GM12872 (cell line): ENCODE data around the gene BAIAP2.

Experiments
- CTCF ChIP-seq: IDR thresholded peaks from 3 replicates; pipeline ENCODE4 v1.5.1; 2011; ENCODE audit warnings: low read depth, mild to moderate bottlenecking, low read length, moderate library complexity; ENCODE audit not compliant: insufficient read depth

The BAIAP2 gene

GRCh38 chr17:81119223-81120148 is 84.5 kb downstream of the BAIAP2 start:
- TF ChIP-seq CTCF = no peak

GRCh38 chr17:81120149-81120484 is 85.2 kb downstream of the BAIAP2 start:
- TF ChIP-seq CTCF = no peak

GRCh38 chr17:81120695-81121621 is 86.0 kb downstream of the BAIAP2 start:
- no peak for TF ChIP-seq CTCF

GRCh38 chr17:81121841-81122733 is 87.1 kb downstream of the BAIAP2 start:
- TF ChIP-seq CTCF = no peak

- no peak for TF ChIP-seq CTCF
These were observed 88.4 kb downstream of the BAIAP2 start for GRCh38 chr17:81123052-81124048.

GRCh38 chr17:81124377-81124776 is 89.4 kb downstream of the BAIAP2 start:
- TF ChIP-seq CTCF = no peak
